Liver (tissue), 9 donors: Measurements from ENCODE around the gene CEACAM21. TPM values are rescaled to one million over a fixed set of nuclear protein-coding genes. Genes with fewer than 3 reads are reported as not detected.

Experiments used
- DNase-seq: peaks from one replicate; pipeline ENCODE4 v3.0.0-alpha.2; 2017; ENCODE audit warnings: low spot score
- H3K27ac ChIP-seq, 2 donors: one replicate each; pipeline ENCODE4 v1.7.0; 2013; ENCODE audit warnings: inconsistent platforms in 2 of 2, low read length in 2 of 2, control low read depth in 1 of 2, low read depth in 1 of 2, mild to moderate bottlenecking in 1 of 2
- H3K27me3 ChIP-seq, 4 donors: one replicate each; pipeline versions ENCODE4 v1.6.1 to v1.7.0; 2013; ENCODE audit warnings: low read length in 3 of 4, inconsistent platforms in 1 of 4, mild to moderate bottlenecking in 1 of 4, moderate library complexity in 1 of 4; ENCODE audit not compliant: control insufficient read depth in 4 of 4, insufficient read depth in 4 of 4
- H3K36me3 ChIP-seq, 4 donors: one replicate each; pipeline versions ENCODE4 v1.6.1 to v1.7.0; 2013; ENCODE audit warnings: low read length in 3 of 4, mild to moderate bottlenecking in 3 of 4, low read depth in 1 of 4, moderate library complexity in 1 of 4; ENCODE audit not compliant: control insufficient read depth in 4 of 4, insufficient read depth in 3 of 4
- H3K4me1 ChIP-seq, 4 donors: one replicate each; pipeline versions ENCODE4 v1.6.1 to v1.7.0; 2013; ENCODE audit warnings: low read length in 3 of 4, mild to moderate bottlenecking in 3 of 4, moderate library complexity in 1 of 4; ENCODE audit not compliant: control insufficient read depth in 4 of 4, insufficient read depth in 4 of 4
- H3K4me3 ChIP-seq, 3 donors: one replicate each; pipeline versions ENCODE4 v1.6.1 to v1.7.0; 2013; ENCODE audit warnings: low read length in 3 of 3, control low read depth in 1 of 3, low read depth in 1 of 3, mild to moderate bottlenecking in 1 of 3
- H3K9ac ChIP-seq, 2 donors: one replicate each; pipeline ENCODE4 v1.7.0; 2013; ENCODE audit warnings: low read length in 2 of 2, mild to moderate bottlenecking in 2 of 2, moderate library complexity in 2 of 2, control low read depth in 1 of 2, low read depth in 1 of 2
- H3K9me3 ChIP-seq, 4 donors: one replicate each; pipeline versions ENCODE4 v1.6.1 to v1.7.0; 2013; ENCODE audit warnings: low read length in 3 of 4; ENCODE audit not compliant: control insufficient read depth in 4 of 4
- EGR1 ChIP-seq, 2 donors: IDR thresholded peaks; 2 replicates each; pipeline ENCODE4 v1.6.1; 2016 to 2018; ENCODE audit warnings: antibody characterized with exemption in 2 of 2, low read depth in 2 of 2
- FOXA1 ChIP-seq: IDR thresholded peaks from 2 replicates; pipeline ENCODE4 v1.6.1; 2016; ENCODE audit warnings: antibody characterized with exemption
- FOXA2 ChIP-seq: IDR thresholded peaks from 2 replicates; pipeline ENCODE4 v1.6.1; 2016; ENCODE audit warnings: antibody characterized with exemption
- GABPA ChIP-seq, 2 donors: IDR thresholded peaks in 1 of 2; conservative IDR thresholded peaks in 1 of 2; 2 replicates each; pipeline ENCODE4 v1.6.1; 2016; ENCODE audit warnings: antibody characterized with exemption in 2 of 2, mild to moderate bottlenecking in 1 of 2, moderate library complexity in 1 of 2
- HNF4A ChIP-seq, 2 donors: conservative IDR thresholded peaks; 2 replicates each; pipeline ENCODE4 v1.6.1; 2016; ENCODE audit warnings: antibody characterized with exemption in 2 of 2, mild to moderate bottlenecking in 2 of 2
- HNF4G ChIP-seq: IDR thresholded peaks from 2 replicates; pipeline ENCODE4 v1.6.1; 2016; ENCODE audit warnings: antibody characterized with exemption
- JUND ChIP-seq, 2 donors: IDR thresholded peaks; 2 replicates each; pipeline ENCODE4 v1.6.1; 2016; ENCODE audit warnings: antibody characterized with exemption in 2 of 2
- NR2F2 ChIP-seq: IDR thresholded peaks from 2 replicates; pipeline ENCODE4 v1.6.1; 2016; ENCODE audit warnings: antibody characterized with exemption
- RAD21 ChIP-seq, 2 donors: IDR thresholded peaks; 2 replicates each; pipeline ENCODE4 v1.6.1; 2016; ENCODE audit warnings: antibody characterized with exemption in 2 of 2, mild to moderate bottlenecking in 2 of 2
- RXRA ChIP-seq, 2 donors: IDR thresholded peaks; 2 replicates each; pipeline ENCODE4 v1.6.1; 2017 to 2018; ENCODE audit warnings: antibody characterized with exemption in 2 of 2, mild to moderate bottlenecking in 1 of 2
- SP1 ChIP-seq: IDR thresholded peaks from 2 replicates; pipeline ENCODE4 v1.6.1; 2018; ENCODE audit warnings: antibody characterized with exemption, mild to moderate bottlenecking
- TAF1 ChIP-seq: conservative IDR thresholded peaks from 2 replicates; pipeline ENCODE4 v1.6.1; 2016; ENCODE audit warnings: antibody characterized with exemption, mild to moderate bottlenecking
- YY1 ChIP-seq: IDR thresholded peaks from 2 replicates; pipeline ENCODE4 v1.6.1; 2016; ENCODE audit warnings: antibody characterized with exemption, mild to moderate bottlenecking
- WGBS: extraction: QIAGEN DNeasy Blood & Tissue Kit; methylation state at CpG from one replicate; pipeline ENCODE4 v1.1.7; 2013; 5-methylcytosine and 5-hydroxymethylcytosine counted together
- polyA plus RNA-seq, 2 donors: library from polyadenylated mRNA; stranded (reverse) in 1 of 2; unstranded in 1 of 2; fragments of 200-250 nt in 1 of 2; fragments of >200 nt in 1 of 2; fragmentation: Nextera tagmentation in 1 of 2; extraction: Ambion mirVana in 1 of 2; gene quantifications; one replicate each; pipeline versions ENCODE4 v1.2.1 to v1.2.3, GENCODE V29; 2013 to 2015
- total RNA-seq, 2 donors: library from RNA; depleted of rRNA; stranded (reverse); fragments of >200 nt; gene quantifications; one replicate each; pipeline ENCODE4 v1.2.3, GENCODE V29; 2014
- TF ChIP-seq, protein P1 (sequence below): fragments of 150-350 bp; IDR thresholded peaks from 2 replicates; pipeline ENCODE4 v1.5.1; 2017; ENCODE audit warnings: improper control_type of control experiment, low read depth, low read length; ENCODE audit not compliant: missing input control
- TF ChIP-seq, protein P2 (sequence below): IDR thresholded peaks from 2 replicates; pipeline ENCODE4 v1.6.1; 2016; ENCODE audit warnings: antibody characterized with exemption
- TF ChIP-seq, protein P3 (sequence below): IDR thresholded peaks from 2 replicates; pipeline ENCODE4 v1.6.1; 2016; ENCODE audit warnings: antibody characterized with exemption
- TF ChIP-seq, protein P4 (sequence below): IDR thresholded peaks from 2 replicates; pipeline ENCODE4 v1.6.1; 2016; ENCODE audit warnings: antibody characterized with exemption
- TF ChIP-seq, protein P5 (sequence below): IDR thresholded peaks from 2 replicates; pipeline ENCODE4 v1.6.1; 2016; ENCODE audit warnings: antibody characterized with exemption, mild to moderate bottlenecking
- donor health status: healthy.
- donor health status: healthy.
- donor health status: healthy.
- donor health status: healthy.
- donor health status: healthy.

The CEACAM21 gene
- total and polyA plus RNA-seq, 4 donors: 0.58 to 2.5 (median 1.8) TPM

DNA sequence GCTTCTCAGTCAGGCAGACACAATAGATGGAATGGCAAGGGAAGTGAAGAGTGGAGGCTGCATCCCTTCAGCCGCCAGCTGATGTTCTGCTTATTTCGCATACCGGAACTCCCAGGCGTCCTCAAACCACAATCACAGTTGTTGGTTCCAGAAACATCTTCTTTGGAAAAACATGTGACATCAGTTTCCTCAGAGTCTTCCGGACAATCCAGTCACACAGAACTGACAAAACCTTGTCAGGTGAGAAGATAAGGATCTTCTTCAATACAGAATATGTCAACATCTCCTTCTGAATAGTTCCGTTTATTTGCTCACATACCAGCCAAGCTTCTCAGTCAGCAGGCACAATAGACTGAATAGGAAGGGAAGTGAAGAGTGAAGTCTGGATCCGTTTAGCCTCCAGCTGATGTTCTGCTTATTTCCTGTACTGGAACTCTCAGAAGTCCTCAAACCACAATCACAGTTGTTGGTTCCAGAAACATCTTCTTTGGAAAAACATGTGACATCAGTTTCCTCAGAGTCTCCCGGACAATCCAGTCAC lies 45.1 kb upstream of the CEACAM21 start:
- H3K9me3 ChIP-seq: peaks cover 0 to 4% (median 0%) of the 10 kb centered on the region in 4 donors
- no peak overlapping the region for H3K4me3 ChIP-seq
- no peak overlapping the region for H3K9ac ChIP-seq
- H3K27ac ChIP-seq: peak overlapping the region; percentile 68 to 76
- H3K4me1 ChIP-seq: no peaks in the 10 kb centered on the region
- H3K27me3 ChIP-seq: peaks cover 0 to 4% (median 0%) of the 10 kb centered on the region in 4 donors
- TF ChIP-seq HNF4A (conservative IDR thresholded peaks at IDR 0.05) (no peak), EGR1 (IDR thresholded peaks at IDR 0.05; ENCODE audit: low read depth in 2 of 2) (no peak), FOXA2 (no peak)
- TF ChIP-seq, protein P1, sequence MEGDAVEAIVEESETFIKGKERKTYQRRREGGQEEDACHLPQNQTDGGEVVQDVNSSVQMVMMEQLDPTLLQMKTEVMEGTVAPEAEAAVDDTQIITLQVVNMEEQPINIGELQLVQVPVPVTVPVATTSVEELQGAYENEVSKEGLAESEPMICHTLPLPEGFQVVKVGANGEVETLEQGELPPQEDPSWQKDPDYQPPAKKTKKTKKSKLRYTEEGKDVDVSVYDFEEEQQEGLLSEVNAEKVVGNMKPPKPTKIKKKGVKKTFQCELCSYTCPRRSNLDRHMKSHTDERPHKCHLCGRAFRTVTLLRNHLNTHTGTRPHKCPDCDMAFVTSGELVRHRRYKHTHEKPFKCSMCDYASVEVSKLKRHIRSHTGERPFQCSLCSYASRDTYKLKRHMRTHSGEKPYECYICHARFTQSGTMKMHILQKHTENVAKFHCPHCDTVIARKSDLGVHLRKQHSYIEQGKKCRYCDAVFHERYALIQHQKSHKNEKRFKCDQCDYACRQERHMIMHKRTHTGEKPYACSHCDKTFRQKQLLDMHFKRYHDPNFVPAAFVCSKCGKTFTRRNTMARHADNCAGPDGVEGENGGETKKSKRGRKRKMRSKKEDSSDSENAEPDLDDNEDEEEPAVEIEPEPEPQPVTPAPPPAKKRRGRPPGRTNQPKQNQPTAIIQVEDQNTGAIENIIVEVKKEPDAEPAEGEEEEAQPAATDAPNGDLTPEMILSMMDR: no peak
- TF ChIP-seq, protein P2, sequence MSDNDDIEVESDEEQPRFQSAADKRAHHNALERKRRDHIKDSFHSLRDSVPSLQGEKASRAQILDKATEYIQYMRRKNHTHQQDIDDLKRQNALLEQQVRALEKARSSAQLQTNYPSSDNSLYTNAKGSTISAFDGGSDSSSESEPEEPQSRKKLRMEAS: no peak
- H3K36me3 ChIP-seq: no peaks in the 10 kb centered on the region
- WGBS: 48% methylated on average over 8 of the region's 8 CpGs
- DNase-seq: no peak

DNA sequence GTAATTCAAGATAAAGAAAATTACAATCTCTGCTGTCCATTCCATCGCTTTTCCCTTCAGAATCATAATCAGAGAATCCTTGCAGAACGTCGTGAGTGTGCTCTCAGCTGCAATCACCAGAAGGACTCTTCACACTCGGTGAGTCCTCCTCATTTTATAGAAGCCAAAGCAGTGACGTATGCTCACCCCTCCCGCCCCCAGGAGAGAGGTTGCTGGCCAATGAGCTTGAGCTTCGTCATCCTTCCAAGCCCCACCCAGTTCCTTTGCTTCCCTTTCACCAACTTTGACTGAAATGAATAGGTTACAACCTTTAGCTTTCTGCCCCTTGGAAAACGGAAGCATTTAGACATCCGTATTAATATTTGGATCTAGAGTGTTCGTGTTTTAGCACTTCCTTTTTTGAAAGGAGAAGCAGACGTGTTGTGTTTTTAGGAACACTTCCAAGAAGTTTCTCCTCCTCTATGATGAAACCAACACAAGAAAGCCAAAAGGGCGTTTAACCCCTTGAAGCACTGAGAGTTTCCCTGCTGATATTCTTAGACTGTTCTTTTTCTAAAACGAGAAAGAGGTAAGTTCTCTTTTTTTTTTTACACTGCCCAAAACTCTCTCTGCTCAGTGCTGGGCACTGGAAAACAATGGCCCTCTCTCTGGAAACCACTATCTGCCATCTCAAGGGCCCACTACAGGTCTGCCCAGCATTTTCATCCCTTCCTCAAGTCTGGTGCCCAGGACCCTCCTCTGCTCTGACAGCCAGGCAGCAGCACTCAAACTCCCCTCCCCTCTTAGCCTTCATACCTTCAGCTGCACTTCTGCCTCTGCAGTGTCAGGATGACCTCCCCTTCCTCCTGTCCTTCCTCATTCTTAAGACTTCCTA lies 44.3 kb upstream of the CEACAM21 start:
- peaks cover 0 to 4% (median 0%) of the 10 kb centered on the region in 4 donors for H3K9me3 ChIP-seq
- peak overlapping the region; percentile 68 to 76 for H3K27ac ChIP-seq
- H3K9ac ChIP-seq: no peak overlapping the region
- no peaks in the 10 kb centered on the region for H3K36me3 ChIP-seq
- peaks cover 0 to 4% (median 0%) of the 10 kb centered on the region in 4 donors for H3K27me3 ChIP-seq
- TF ChIP-seq RAD21 (IDR thresholded peaks at IDR 0.05) (peak; percentile 6 to 10), EGR1 (IDR thresholded peaks at IDR 0.05; ENCODE audit: low read depth in 2 of 2) (peak in 1 of 2 donors; percentile 36), RXRA (IDR thresholded peaks at IDR 0.05) (peak in 1 of 2 donors; percentile 64), HNF4A (conservative IDR thresholded peaks at IDR 0.05) (no peak), GABPA (IDR thresholded peaks at IDR 0.05 in 1 of 2, conservative IDR thresholded peaks at IDR 0.05 in 1 of 2) (peak in 1 of 2 donors; percentile 12), SP1 (peak; percentile 59), FOXA2 (no peak), NR2F2 (peak; percentile 99), TAF1 (peak; percentile 51), JUND (IDR thresholded peaks at IDR 0.05) (peak; percentile 10 to 12), FOXA1 (no peak), HNF4G (no peak), YY1 (peak; percentile 24)
- TF ChIP-seq, protein P1: no peak
- TF ChIP-seq, protein P3, sequence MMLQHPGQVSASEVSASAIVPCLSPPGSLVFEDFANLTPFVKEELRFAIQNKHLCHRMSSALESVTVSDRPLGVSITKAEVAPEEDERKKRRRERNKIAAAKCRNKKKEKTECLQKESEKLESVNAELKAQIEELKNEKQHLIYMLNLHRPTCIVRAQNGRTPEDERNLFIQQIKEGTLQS: no peak
- TF ChIP-seq, protein P4, sequence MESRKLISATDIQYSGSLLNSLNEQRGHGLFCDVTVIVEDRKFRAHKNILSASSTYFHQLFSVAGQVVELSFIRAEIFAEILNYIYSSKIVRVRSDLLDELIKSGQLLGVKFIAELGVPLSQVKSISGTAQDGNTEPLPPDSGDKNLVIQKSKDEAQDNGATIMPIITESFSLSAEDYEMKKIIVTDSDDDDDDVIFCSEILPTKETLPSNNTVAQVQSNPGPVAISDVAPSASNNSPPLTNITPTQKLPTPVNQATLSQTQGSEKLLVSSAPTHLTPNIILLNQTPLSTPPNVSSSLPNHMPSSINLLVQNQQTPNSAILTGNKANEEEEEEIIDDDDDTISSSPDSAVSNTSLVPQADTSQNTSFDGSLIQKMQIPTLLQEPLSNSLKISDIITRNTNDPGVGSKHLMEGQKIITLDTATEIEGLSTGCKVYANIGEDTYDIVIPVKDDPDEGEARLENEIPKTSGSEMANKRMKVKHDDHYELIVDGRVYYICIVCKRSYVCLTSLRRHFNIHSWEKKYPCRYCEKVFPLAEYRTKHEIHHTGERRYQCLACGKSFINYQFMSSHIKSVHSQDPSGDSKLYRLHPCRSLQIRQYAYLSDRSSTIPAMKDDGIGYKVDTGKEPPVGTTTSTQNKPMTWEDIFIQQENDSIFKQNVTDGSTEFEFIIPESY: no peak
- TF ChIP-seq, protein P5, sequence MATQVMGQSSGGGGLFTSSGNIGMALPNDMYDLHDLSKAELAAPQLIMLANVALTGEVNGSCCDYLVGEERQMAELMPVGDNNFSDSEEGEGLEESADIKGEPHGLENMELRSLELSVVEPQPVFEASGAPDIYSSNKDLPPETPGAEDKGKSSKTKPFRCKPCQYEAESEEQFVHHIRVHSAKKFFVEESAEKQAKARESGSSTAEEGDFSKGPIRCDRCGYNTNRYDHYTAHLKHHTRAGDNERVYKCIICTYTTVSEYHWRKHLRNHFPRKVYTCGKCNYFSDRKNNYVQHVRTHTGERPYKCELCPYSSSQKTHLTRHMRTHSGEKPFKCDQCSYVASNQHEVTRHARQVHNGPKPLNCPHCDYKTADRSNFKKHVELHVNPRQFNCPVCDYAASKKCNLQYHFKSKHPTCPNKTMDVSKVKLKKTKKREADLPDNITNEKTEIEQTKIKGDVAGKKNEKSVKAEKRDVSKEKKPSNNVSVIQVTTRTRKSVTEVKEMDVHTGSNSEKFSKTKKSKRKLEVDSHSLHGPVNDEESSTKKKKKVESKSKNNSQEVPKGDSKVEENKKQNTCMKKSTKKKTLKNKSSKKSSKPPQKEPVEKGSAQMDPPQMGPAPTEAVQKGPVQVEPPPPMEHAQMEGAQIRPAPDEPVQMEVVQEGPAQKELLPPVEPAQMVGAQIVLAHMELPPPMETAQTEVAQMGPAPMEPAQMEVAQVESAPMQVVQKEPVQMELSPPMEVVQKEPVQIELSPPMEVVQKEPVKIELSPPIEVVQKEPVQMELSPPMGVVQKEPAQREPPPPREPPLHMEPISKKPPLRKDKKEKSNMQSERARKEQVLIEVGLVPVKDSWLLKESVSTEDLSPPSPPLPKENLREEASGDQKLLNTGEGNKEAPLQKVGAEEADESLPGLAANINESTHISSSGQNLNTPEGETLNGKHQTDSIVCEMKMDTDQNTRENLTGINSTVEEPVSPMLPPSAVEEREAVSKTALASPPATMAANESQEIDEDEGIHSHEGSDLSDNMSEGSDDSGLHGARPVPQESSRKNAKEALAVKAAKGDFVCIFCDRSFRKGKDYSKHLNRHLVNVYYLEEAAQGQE: no peak
- TF ChIP-seq, protein P2: peak; percentile 75
- DNase-seq: no peak
- H3K4me1 ChIP-seq: no peaks in the 10 kb centered on the region
- WGBS: 26% methylated on average over 13 of the region's 13 CpGs
- no peak overlapping the region for H3K4me3 ChIP-seq
